Type B pancreatic cell (in vitro differentiated cells): ENCODE measurements around the gene DHRS3. TPM values are rescaled to one million over a fixed set of nuclear protein-coding genes. Genes with fewer than 3 reads are reported as not detected.

Source experiments
- DNase-seq: peaks from one replicate; pipeline ENCODE4 v3.0.0; 2021; ENCODE audit warnings: mixed read lengths; ENCODE audit not compliant: unreplicated experiment; ENCODE audit errors: extremely low spot score
- H3K27ac Mint-ChIP-seq: 2 replicates; pipeline ENCODE4 v1.8.0; 2021; ENCODE audit warnings: mild to moderate bottlenecking, mixed read lengths
- H3K27me3 Mint-ChIP-seq: 2 replicates; pipeline ENCODE4 v1.8.0; 2021; ENCODE audit warnings: mixed read lengths
- H3K36me3 Mint-ChIP-seq: 2 replicates; pipeline ENCODE4 v1.8.0; 2021; ENCODE audit warnings: mixed read lengths
- H3K4me1 Mint-ChIP-seq: one replicate; pipeline ENCODE4 v1.8.0; 2021; ENCODE audit warnings: mixed read lengths; ENCODE audit not compliant: unreplicated experiment
- H3K4me3 Mint-ChIP-seq: 2 replicates; pipeline ENCODE4 v1.8.0; 2021; ENCODE audit warnings: mild to moderate bottlenecking, mixed read lengths
- H3K9me3 Mint-ChIP-seq: 2 replicates; pipeline ENCODE4 v1.8.0; 2021; ENCODE audit warnings: mixed read lengths
- total RNA-seq: library from RNA; stranded (reverse); gene quantifications from 2 replicates; pipeline ENCODE4 v1.2.1, GENCODE V29; 2021; ENCODE audit warnings: low replicate concordance
- TF ChIP-seq, protein P1 (sequence below): fragments of 200-600 bp; sonication (generic); conservative IDR thresholded peaks from 2 replicates; pipeline ENCODE4 v1.5.0; 2021; ENCODE audit warnings: antibody characterized with exemption, mild to moderate bottlenecking

The DHRS3 gene
- total RNA-seq, 1 donor from 2014 or later = 143 TPM

DNA sequence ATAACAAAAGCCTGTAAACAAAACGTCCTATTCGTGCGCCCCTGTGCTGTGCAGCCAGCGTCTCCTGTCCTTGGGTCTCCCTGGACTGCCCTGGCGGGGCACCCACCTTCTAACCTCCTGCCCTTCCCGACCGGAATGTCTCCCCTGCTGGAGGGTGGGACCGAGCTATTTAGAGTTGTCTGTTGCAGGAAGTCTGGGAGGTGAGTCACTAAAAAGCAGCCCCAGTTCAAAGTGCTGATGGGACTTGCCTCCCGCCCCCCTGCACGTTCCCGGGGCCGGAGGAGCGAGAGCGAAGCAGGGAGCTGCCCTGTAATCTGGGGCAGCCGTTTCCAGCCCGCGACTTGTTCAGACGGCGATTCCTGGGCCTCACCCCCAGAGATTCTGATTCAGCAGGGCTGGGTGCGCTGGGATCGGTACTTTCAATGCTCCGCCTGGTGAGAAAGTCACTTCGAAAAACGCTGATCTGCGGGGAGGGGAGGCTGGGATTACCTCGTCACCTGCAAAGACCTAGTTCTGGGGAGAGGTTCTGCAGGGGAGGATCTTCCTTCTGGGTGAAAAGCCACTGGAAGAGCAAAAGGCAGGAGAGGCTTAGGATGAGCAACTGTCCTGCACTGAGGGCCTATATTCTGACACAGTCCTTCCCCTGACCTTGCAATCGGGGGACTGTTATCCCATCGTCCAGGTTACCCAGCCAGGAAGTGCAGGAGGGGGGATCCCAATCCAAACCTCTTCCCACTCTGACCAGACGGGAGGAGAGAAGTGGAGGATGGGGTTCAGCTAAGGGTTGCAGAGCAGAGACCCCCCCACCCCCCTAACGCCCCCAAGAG is 1.2 kb upstream of the DHRS3 start:
- TF ChIP-seq, protein P1, sequence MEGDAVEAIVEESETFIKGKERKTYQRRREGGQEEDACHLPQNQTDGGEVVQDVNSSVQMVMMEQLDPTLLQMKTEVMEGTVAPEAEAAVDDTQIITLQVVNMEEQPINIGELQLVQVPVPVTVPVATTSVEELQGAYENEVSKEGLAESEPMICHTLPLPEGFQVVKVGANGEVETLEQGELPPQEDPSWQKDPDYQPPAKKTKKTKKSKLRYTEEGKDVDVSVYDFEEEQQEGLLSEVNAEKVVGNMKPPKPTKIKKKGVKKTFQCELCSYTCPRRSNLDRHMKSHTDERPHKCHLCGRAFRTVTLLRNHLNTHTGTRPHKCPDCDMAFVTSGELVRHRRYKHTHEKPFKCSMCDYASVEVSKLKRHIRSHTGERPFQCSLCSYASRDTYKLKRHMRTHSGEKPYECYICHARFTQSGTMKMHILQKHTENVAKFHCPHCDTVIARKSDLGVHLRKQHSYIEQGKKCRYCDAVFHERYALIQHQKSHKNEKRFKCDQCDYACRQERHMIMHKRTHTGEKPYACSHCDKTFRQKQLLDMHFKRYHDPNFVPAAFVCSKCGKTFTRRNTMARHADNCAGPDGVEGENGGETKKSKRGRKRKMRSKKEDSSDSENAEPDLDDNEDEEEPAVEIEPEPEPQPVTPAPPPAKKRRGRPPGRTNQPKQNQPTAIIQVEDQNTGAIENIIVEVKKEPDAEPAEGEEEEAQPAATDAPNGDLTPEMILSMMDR = no peak
- Mint-ChIP-seq H3K4me3 (peak overlapping the region; percentile 99), H3K9me3 (no peaks in the 10 kb centered on the region), H3K4me1 (peaks cover 54% of the 10 kb centered on the region), H3K36me3 (peaks cover 14% of the 10 kb centered on the region), H3K27me3 (peaks cover 2% of the 10 kb centered on the region), H3K27ac (peak overlapping the region; percentile 98)
- no peak for DNase-seq

DNA sequence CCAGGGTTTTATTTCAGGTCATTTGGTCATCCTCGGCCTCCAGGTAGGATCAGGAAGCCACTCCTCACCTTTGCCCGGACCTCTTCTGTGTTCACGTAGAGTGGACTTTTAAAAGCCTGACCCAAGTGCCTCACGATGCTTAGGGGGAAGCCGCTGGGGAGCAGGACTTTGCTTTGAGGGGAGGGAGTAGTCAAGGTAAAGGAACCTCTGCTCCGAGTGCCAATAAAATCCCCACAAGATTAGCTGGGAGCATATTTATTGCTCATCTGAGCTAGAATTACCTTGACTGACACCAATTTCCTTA is 603 bp upstream of the DHRS3 start:
- peaks cover 2% of the 10 kb centered on the region for H3K27me3 Mint-ChIP-seq
- TF ChIP-seq, protein P1 = no peak
- no peak for DNase-seq
- H3K36me3 Mint-ChIP-seq = peaks cover 14% of the 10 kb centered on the region
- H3K9me3 Mint-ChIP-seq = no peaks in the 10 kb centered on the region
- H3K27ac Mint-ChIP-seq = peak overlapping the region; percentile 98
- peak overlapping the region; percentile 99 for H3K4me3 Mint-ChIP-seq
- H3K4me1 Mint-ChIP-seq = peaks cover 57% of the 10 kb centered on the region

DNA sequence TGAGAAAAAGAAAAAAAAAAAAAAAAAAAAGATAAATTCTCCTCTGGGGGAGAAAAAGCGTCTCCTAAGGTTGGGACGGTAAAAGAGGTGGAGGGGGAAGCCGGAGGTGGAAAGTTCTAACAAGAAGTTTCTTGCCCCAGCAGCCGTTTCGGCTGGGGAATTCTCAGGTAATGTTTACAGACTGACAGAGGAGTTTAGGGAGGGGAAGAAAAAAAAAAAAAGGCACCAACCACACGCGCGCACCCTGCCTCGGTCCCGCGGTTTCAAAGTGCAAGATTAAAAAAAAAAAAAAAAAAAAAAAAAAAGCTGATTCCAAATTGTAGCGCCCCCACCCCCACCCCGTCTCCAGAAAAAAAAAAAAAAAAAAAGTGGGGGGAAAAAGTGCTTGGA is 504 bp downstream of the DHRS3 start:
- TF ChIP-seq, protein P1 = no peak
- Mint-ChIP-seq H3K4me3 (peak overlapping the region; percentile 99), H3K27ac (peak overlapping the region; percentile 98), H3K4me1 (peaks cover 54% of the 10 kb centered on the region), H3K27me3 (peaks cover 2% of the 10 kb centered on the region), H3K36me3 (peaks cover 25% of the 10 kb centered on the region), H3K9me3 (no peaks in the 10 kb centered on the region)
- DNase-seq = no peak

DNA sequence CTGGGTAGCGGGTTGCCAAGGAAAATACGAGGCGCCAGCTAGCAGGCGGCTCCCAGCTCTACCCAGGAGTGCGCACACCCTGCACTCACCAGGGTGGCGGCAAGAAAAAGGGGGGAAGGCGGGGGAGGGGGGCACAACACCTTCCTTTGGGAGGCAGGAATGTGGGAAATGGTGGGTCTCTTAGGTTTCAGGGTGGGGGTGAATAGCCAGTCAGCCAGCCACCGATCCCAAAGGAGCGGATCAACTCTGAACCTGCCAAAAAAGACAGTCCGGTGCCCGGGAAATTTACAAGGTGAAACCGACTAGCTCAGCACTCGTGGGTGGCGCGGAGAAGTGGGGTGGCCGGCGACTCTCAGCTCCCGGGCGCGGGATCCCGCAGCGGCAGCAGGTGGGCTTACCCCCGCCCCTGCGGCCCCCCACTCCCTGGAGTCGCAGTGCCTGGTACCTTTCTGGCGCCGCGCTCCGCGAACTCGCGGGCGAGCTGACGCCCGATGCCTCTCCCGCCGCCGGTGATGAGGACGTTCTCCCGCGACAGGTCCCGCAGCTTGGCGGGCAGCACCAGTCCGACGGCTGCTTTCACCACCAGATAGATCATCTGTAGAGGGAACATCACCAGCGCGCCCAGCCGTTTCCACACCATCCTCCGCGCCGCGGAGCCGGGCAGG is 1.2 kb downstream of the DHRS3 start:
- Mint-ChIP-seq H3K27me3 (peaks cover 2% of the 10 kb centered on the region), H3K27ac (peak overlapping the region; percentile 98), H3K9me3 (no peaks in the 10 kb centered on the region), H3K4me1 (peaks cover 52% of the 10 kb centered on the region), H3K36me3 (peaks cover 30% of the 10 kb centered on the region), H3K4me3 (peak overlapping the region; percentile 99)
- DNase-seq = no peak
- TF ChIP-seq, protein P1 = no peak

DNA sequence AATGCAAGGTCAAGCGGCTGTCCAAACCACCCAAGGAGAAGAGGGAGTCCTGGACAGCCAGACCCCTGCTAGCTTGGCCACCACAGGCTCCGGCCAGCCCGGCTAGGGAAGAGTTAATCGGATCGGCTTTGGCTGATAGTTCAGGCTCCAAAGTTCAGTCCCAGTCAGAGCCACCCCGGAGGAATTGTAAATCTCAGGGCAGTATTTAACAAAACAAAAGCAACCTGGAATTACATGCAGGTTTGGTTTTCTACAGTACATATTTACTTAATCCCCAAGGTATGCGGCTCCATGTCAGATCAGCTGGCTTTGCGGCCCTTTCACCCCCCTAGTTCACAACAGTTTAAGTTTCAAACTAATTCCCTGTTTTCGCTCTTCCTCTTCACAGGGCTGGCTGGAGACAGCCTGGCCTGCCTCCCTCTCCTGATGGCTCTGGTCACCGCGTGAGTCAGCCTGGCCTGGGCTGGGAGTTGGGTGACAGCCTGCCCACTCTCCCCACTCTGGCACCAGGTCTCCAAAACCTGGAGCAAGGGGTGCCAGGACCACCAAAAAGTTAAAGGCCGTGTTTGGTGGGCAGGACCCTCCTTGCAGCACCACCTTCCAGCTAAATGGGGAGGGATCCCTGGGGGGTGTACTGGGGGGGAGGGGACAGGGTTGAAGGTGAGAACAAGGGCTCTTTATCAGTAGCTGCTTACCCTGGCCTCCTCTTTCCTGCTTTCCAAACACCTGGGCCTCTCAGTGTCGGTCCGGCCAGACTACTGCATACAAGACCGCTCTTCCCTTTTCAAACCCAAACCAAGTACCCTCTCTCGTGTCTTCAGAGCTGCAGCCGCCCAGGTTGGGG is 1.9 kb downstream of the DHRS3 start:
- H3K4me1 Mint-ChIP-seq = peaks cover 49% of the 10 kb centered on the region
- H3K27me3 Mint-ChIP-seq = peaks cover 2% of the 10 kb centered on the region
- H3K4me3 Mint-ChIP-seq = peak overlapping the region; percentile 99
- no peak for DNase-seq
- no peaks in the 10 kb centered on the region for H3K9me3 Mint-ChIP-seq
- H3K27ac Mint-ChIP-seq = peak overlapping the region; percentile 88
- TF ChIP-seq, protein P1 = no peak
- H3K36me3 Mint-ChIP-seq = peaks cover 36% of the 10 kb centered on the region
